DMS153 treated with DMSO at 0.1 percent for 48 hours (cell line): ENCODE measurements around the gene PTPRF.
A peak's percentile ranks its signal among the peaks of the same experiment; 100 is the strongest.

Experiments
- DNase-seq: peaks from one replicate; lab custom pipeline; 2025; ENCODE audit not compliant: unreplicated experiment; lab: John Stamatoyannopoulos, UW

Gene PTPRF

GRCh38 chr1:43551396-43551888 lies 20.8 kb downstream of the PTPRF start:
- no peak for DNase-seq

GRCh38 chr1:43552059-43552742 lies 21.5 kb downstream of the PTPRF start:
- DNase-seq: no peak

GRCh38 chr1:43552813-43553212 lies 22.1 kb downstream of the PTPRF start:
- no peak for DNase-seq

- no peak for DNase-seq
Observed at GRCh38 chr1:43554444-43554992, 23.8 kb downstream of the PTPRF start.

GRCh38 chr1:43556782-43557181 lies 26.1 kb downstream of the PTPRF start:
- DNase-seq: no peak

GRCh38 chr1:43557744-43558245 lies 27.1 kb downstream of the PTPRF start:
- no peak for DNase-seq

GRCh38 chr1:43558346-43558841 lies 27.7 kb downstream of the PTPRF start:
- DNase-seq: peak; percentile 81

- no peak for DNase-seq
Observed at GRCh38 chr1:43559714-43560113, 29.0 kb downstream of the PTPRF start.

GRCh38 chr1:43560286-43560685 lies 29.6 kb downstream of the PTPRF start:
- no peak for DNase-seq

GRCh38 chr1:43563876-43564539 lies 33.3 kb downstream of the PTPRF start:
- no peak for DNase-seq

- no peak for DNase-seq
Observed at GRCh38 chr1:43564551-43565348, 34.1 kb downstream of the PTPRF start.

- DNase-seq: peak; percentile 28
Observed at GRCh38 chr1:43565600-43566360, 35.1 kb downstream of the PTPRF start.

GRCh38 chr1:43566382-43567044 lies 35.8 kb downstream of the PTPRF start:
- DNase-seq: no peak

- DNase-seq: no peak
Observed at GRCh38 chr1:43569175-43569574, 38.5 kb downstream of the PTPRF start.

GRCh38 chr1:43570277-43570676 lies 39.6 kb downstream of the PTPRF start:
- DNase-seq: no peak

GRCh38 chr1:43570715-43571114 lies 40.0 kb downstream of the PTPRF start:
- no peak for DNase-seq

- no peak for DNase-seq
Observed at GRCh38 chr1:43572084-43572483, 41.4 kb downstream of the PTPRF start.

- DNase-seq: no peak
Observed at GRCh38 chr1:43572538-43572937, 41.9 kb downstream of the PTPRF start.

- no peak for DNase-seq
Observed at GRCh38 chr1:43573066-43573800, 42.5 kb downstream of the PTPRF start.
